Activated naive CD8-positive, alpha-beta T cell treated with anti-CD3 and anti-CD28 coated beads, Interleukin-2, amount 50 U/mL, for 16 hours (primary cell): ENCODE data around the gene TMEM254.
"Not testable (repeated sequence)": the region's sequence is repeated elsewhere in the genome, so short reads cannot be mapped to it uniquely, and the experiment has no call there.

Experiments used
- DNase-seq: peaks from one replicate; pipeline ENCODE4 v3.0.0-alpha.2; 2020; ENCODE audit warnings: low read depth, low spot score

Gene TMEM254

GRCh38 chr10:80132299-80133139 lies 54.1 kb downstream of the TMEM254 start, which contains the start of gene PLAC9:
PLAC9 (plus strand) TSS chr10:80132730; CDS start chr10:80132763, 33 bp downstream.
- no peak for DNase-seq

- no peak for DNase-seq
Observed at GRCh38 chr10:80133206-80133605, 54.7 kb downstream of the TMEM254 start.

DNA sequence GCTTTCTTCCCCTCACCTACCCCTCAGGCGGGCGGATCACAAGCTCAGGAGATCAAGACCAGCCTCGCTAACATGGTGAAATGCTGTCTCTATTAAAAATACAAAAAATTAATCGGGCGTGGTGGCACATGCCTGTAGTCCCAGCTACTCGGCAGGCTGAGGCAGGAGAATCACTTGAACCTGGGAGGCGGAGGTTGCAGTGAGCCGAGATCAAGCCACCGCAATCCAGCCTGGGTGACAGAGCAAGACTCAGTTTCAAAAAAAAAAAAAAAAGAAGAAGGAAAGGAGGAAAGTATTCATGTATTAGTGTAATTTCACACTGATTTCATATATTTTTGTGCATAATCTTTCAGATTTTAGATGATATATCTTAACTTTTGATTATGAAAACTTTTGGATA lies 55.2 kb downstream of the TMEM254 start:
- not testable (repeated sequence) for DNase-seq

DNA sequence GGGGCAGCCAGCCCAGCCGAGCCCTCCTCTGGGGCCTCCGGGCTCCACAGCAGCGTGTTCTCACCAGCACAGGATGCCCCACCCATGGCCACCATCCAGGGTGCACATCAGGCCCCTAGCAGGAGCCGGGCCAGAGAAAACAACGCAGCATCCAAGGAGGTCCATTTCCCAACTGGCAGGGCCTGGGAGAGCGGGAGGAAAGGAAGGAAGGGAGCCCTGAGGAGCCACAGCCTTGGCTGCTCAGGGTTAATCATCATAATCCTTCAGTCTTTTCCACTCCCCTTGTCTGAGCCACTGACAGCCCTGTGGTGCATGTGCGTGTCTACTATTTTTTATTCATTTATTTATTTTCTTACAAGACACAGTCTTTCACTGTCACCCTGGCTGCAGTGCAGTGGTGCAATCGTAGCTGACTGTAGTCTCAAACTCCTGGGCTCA lies 57.7 kb downstream of the TMEM254 start:
- DNase-seq, result no peak

DNA sequence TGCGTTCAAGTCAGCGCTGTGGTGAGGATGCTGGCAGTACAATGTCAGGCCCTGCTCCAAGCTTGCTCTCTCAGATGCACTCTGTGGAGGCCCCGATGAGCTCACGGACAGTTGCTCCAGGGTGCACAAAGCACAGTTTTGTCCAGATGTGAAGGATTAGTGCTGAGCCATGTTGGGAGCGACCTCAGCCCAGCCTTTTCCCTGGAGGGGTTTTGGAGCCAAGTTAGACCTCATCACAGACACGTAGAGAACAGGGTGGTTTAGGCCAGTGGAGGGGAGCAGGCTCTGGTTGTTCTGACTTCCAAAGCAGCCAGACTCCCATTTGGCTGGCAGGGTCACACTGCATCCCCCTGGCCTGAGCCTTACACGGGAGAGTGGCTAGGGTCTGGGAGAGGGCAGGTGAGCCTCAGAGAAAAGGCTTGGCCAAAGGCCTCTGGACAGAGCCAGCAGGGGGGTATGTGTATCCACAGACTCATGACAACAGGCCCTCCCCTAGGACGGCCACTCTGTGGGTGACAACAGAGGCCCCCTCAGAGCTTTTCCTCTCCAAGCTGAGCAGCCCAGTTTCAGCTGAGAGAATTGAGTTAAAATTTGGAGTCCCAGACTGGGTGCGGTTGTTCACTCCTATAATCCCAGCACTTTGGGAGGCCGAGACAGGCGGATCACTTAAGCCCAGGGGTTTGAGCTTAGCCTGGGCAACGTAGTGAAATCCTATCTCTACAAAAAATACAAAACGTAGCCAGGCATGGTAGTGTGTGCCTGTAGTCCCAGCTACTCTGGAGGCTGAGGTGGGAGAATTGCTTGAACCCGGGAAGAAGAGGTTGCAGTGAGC lies 58.8 kb downstream of the TMEM254 start:
- DNase-seq, result no peak

DNA sequence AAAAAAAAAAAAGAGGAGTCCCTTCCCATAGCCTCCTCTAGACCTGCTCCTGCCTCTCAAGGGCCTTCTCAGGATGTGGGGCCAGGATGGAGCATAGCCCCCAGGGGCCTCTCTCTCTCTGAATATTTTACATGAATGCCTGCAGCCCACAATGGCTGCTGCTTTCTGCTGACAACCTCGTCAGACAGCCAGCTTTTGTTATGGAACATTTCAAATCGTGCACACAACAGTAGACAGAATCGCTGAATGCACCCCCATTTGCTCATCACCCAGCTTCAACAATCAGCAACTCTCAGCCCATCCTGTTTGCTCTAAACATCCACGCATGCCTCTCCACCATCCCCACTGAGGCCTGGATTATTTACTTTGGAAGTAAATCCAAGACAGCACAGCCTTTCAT lies 59.5 kb downstream of the TMEM254 start:
- no peak for DNase-seq

DNA sequence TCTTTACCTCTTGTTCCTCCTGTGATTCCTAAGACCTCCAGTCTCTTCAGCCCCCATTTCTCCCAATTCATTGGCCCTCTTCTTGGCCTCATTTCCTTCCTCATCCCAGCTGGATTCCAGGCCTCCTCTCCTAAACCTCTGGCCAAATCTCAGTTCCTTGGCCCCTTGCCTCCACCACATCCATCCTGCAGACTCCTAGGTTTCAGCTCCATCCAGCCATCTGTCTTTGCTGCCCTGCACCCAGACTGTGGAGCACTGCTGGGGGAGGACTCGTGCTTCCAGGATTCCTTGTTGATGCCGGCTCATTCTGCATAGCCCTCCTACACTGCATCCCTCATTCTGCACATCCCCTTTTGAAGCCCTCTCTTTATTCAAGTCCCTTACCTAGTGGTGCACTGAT lies 60.8 kb downstream of the TMEM254 start:
- no peak for DNase-seq

GRCh38 chr10:80140251-80140650 lies 61.8 kb downstream of the TMEM254 start:
- DNase-seq, result no peak

DNA sequence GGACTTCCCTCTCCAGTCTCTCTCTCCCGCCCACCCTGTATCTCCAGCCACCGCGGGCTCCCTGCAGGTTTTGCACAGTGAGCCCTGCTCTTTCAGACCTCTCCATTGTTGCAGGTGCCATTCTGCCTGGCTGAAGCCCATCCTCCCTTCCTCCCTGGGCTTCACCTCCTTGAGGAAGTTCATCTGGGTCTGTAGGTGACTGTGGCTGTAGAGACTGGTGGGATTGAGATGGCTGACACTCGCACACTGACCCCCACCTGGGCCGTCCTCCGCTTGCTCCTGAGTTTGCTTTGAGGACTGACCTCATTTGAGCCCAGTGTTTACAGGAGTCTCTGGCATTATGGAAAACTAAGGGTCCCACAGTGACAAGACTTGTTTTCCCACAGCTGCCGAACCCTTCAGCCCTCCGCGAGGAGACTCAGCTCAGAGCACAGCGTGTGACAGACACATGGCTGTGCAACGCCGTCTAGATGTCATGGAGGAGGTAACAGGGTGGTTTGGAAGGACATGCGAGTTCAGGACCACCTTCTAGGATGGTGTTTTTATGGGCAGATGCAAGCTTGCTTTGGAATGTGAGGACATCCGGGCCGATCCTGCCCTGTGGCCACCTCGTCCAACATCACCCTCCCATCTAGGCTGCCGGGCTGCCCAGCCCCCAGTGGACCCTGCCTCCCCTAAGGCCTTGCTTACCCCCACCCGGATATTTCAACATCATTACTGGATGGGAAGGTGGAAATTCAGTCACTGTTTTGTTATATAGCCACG lies 63.4 kb downstream of the TMEM254 start:
- no peak for DNase-seq
